Measurements from ENCODE around the gene CXCR6. TPM values are rescaled to one million over a fixed set of nuclear protein-coding genes. Genes with fewer than 3 reads are reported as not detected.

Gene CXCR6
- total RNA-seq, 1 donor from 2014 or later: not detected

DNA sequence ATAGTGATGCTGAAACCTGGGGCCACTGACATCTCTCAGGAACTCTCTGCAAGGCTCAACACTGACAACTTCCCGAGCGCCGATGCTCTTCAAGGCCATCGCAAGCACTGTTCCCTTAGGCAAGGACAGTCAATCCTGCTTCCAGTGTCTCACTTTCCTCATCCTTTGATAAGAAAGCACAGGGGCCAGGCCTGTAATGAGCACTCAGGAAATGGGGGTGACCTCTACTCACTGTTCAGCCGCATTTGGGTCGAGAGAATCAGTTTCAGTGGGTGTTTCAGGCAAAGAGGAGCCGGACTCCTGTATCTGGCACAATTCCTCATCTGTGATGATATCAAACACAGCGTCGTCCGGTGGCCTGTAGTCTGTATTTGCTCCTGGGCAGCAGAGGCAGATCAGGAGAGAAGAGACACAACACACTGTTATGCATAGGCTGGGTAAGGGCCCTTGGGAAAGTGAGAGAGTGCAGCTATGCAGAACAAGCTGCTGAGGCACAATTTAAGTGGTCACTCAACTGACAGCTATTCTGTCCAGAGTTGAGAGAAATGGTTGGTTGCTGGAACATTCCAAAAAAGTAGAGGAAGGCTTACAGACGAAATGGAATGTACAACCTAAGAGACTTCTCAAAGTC, 11.9 kb downstream of the CXCR6 start:
- Histone ChIP-seq H3K4me3 (ENCODE audit: low read depth, low read length) (no peak overlapping the region), H3K27me3 (ENCODE audit: control insufficient read depth, insufficient read depth, low read length) (no peaks in the 10 kb centered on the region), H3K36me3 (ENCODE audit: control insufficient read depth, insufficient read depth, low read length) (peaks cover 1% of the 10 kb centered on the region)
- DNase-seq (ENCODE audit: low read depth): no peak
- TF ChIP-seq, protein P1, sequence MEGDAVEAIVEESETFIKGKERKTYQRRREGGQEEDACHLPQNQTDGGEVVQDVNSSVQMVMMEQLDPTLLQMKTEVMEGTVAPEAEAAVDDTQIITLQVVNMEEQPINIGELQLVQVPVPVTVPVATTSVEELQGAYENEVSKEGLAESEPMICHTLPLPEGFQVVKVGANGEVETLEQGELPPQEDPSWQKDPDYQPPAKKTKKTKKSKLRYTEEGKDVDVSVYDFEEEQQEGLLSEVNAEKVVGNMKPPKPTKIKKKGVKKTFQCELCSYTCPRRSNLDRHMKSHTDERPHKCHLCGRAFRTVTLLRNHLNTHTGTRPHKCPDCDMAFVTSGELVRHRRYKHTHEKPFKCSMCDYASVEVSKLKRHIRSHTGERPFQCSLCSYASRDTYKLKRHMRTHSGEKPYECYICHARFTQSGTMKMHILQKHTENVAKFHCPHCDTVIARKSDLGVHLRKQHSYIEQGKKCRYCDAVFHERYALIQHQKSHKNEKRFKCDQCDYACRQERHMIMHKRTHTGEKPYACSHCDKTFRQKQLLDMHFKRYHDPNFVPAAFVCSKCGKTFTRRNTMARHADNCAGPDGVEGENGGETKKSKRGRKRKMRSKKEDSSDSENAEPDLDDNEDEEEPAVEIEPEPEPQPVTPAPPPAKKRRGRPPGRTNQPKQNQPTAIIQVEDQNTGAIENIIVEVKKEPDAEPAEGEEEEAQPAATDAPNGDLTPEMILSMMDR (IDR thresholded peaks at IDR 0.05; ENCODE audit: insufficient read depth, low read length, poor library complexity, severe bottlenecking): no peak

DNA sequence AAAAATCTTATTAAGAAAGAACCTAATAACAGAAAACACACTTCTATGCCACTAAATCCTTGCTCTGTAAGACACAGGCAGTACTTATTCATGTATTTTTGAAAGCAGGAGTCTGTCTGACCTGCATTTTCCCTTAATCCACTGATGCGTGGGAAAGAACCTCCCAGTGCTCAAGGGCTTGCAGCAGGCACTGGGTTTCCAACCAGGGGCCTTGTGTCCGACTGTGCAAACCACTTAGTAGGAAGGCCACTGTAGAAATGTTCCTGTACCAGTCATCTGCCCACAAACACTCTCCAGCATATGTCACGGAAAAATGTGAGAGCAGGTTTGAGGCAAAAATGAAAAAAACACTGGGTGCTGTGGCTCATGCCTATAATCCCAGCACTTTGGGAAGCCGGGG, 12.4 kb downstream of the CXCR6 start:
- Histone ChIP-seq H3K36me3 (ENCODE audit: control insufficient read depth, insufficient read depth, low read length) (peaks cover 1% of the 10 kb centered on the region), H3K4me3 (ENCODE audit: low read depth, low read length) (no peak overlapping the region), H3K27me3 (ENCODE audit: control insufficient read depth, insufficient read depth, low read length) (no peaks in the 10 kb centered on the region)
- no peak for DNase-seq (ENCODE audit: low read depth)
- TF ChIP-seq, protein P1 (IDR thresholded peaks at IDR 0.05; ENCODE audit: insufficient read depth, low read length, poor library complexity, severe bottlenecking): no peak

DNA sequence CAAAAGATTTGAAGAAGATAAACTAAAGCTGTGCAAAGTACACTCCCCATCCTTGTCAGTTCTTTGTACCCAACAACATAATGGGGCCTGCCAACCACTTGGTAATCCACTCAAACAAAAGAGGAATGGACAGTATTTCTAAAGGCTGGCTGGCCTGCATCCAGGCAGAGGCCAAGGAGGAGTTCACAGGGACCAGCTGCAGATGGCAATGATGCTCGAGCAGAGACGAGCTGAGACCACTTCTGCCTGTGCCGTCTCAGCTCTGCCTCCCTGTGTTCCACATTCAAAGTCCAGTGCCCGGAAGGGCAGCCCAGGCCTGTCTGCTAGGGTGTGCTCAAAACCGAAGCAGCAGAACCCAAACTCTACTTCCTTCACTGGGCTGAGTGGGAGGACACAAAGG, 14.3 kb downstream of the CXCR6 start:
- H3K27me3 ChIP-seq (ENCODE audit: control insufficient read depth, insufficient read depth, low read length): no peaks in the 10 kb centered on the region
- peaks cover 1% of the 10 kb centered on the region for H3K36me3 ChIP-seq (ENCODE audit: control insufficient read depth, insufficient read depth, low read length)
- no peak overlapping the region for H3K4me3 ChIP-seq (ENCODE audit: low read depth, low read length)
- no peak for DNase-seq (ENCODE audit: low read depth)
- TF ChIP-seq, protein P1 (IDR thresholded peaks at IDR 0.05; ENCODE audit: insufficient read depth, low read length, poor library complexity, severe bottlenecking): no peak

DNA sequence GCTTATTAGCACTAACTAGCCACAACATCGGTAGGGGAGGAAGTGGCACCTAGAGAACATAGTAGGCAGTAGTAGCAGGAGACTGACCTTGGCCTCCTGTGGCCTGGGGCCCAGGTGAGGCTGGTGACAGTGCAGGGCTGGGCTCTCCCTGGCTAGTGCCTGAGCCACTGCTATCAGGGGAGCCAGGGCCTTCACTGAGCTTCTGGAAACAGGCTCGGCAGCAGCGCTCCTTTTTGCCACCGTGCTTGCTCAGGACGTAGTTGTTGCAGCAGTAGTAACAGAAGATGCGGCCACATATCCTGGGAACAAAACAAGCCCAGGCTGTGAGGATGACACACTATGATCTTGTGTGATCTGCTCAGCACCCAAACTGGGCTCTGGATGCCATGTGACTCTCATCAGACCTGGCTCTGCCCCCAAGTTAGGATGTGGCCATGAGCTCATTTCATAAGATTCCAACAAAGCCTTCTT, 15.1 kb downstream of the CXCR6 start:
- DNase-seq (ENCODE audit: low read depth): no peak
- TF ChIP-seq, protein P1 (IDR thresholded peaks at IDR 0.05; ENCODE audit: insufficient read depth, low read length, poor library complexity, severe bottlenecking): no peak
- Histone ChIP-seq H3K4me3 (ENCODE audit: low read depth, low read length) (no peak overlapping the region), H3K36me3 (ENCODE audit: control insufficient read depth, insufficient read depth, low read length) (peaks cover 1% of the 10 kb centered on the region), H3K27me3 (ENCODE audit: control insufficient read depth, insufficient read depth, low read length) (no peaks in the 10 kb centered on the region)

DNA sequence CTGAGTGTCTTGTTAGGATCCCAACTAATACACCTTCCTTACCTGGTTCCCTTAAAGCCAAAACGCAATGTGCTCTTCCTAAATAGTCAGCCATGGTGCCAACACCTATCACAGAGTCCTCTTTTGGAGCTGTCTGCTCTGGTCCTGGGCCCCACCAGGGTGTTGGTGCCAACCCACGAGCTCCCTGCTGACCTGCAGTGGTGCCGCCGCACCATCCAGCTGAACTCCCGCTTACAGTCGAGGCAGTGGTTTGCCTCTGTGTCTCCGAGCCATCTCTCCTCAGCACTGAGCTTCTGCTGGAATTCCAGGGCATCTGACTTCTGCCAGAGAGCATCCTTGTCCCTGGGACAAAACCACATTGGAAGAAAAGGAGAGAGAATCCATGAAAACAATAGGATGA, 15.9 kb downstream of the CXCR6 start:
- no peak for DNase-seq (ENCODE audit: low read depth)
- H3K27me3 ChIP-seq (ENCODE audit: control insufficient read depth, insufficient read depth, low read length): no peaks in the 10 kb centered on the region
- H3K4me3 ChIP-seq (ENCODE audit: low read depth, low read length): no peak overlapping the region
- peaks cover 1% of the 10 kb centered on the region for H3K36me3 ChIP-seq (ENCODE audit: control insufficient read depth, insufficient read depth, low read length)
- TF ChIP-seq, protein P1 (IDR thresholded peaks at IDR 0.05; ENCODE audit: insufficient read depth, low read length, poor library complexity, severe bottlenecking): no peak

DNA sequence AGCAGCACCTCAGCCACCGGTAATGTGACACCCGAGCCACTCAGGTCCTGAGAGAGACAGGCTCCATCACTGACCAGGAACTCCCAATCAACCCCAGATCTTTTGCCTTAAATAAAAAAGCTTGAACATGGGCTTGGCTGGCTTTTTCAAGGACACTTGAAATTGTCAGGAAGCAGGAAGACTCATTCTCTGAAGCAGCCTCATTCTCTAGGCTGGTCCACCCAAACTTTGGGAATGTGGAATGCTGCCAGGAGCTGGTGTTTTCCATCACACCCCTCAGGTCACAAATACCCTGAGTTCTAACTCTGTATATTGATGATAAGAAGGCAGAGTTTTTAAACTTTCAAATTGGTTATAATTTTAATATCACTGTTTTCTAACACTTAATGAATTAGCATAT, 17.0 kb downstream of the CXCR6 start:
- Histone ChIP-seq H3K4me3 (ENCODE audit: low read depth, low read length) (no peak overlapping the region), H3K27me3 (ENCODE audit: control insufficient read depth, insufficient read depth, low read length) (no peaks in the 10 kb centered on the region), H3K36me3 (ENCODE audit: control insufficient read depth, insufficient read depth, low read length) (peaks cover 4% of the 10 kb centered on the region)
- TF ChIP-seq, protein P1 (IDR thresholded peaks at IDR 0.05; ENCODE audit: insufficient read depth, low read length, poor library complexity, severe bottlenecking): no peak
- DNase-seq (ENCODE audit: low read depth): no peak

All from kidney epithelial cell (primary cell).